HG02763 (cell line): Measurements from ENCODE around the gene TTC7B.

Experiments
- ATAC-seq: cut with Tn5 transposase; IDR thresholded peaks from one replicate; pipeline ENCODE4 v1.9.1; 2021; ENCODE audit warnings: mild to moderate bottlenecking, moderate library complexity; ENCODE audit not compliant: unreplicated experiment

TTC7B gene

GRCh38 chr14:90808759-90809529 lies 7.3 kb downstream of the TTC7B start:
- no peak for ATAC-seq

- ATAC-seq = no peak
Measured at GRCh38 chr14:90807060-90807459, 9.2 kb downstream of the TTC7B start.

GRCh38 chr14:90805662-90806540 lies 10.3 kb downstream of the TTC7B start:
- ATAC-seq = no peak

GRCh38 chr14:90805084-90805391 lies 11.2 kb downstream of the TTC7B start:
- ATAC-seq = no peak

GRCh38 chr14:90804292-90805083 lies 11.7 kb downstream of the TTC7B start:
- no peak for ATAC-seq

GRCh38 chr14:90803249-90803648 lies 13.0 kb downstream of the TTC7B start:
- no peak for ATAC-seq

- ATAC-seq = no peak
Measured at GRCh38 chr14:90799420-90799819, 16.8 kb downstream of the TTC7B start.

GRCh38 chr14:90797919-90798318 lies 18.3 kb downstream of the TTC7B start:
- ATAC-seq = no peak

- no peak for ATAC-seq
Measured at GRCh38 chr14:90797451-90797850, 18.8 kb downstream of the TTC7B start.

GRCh38 chr14:90796329-90796728 lies 19.9 kb downstream of the TTC7B start:
- ATAC-seq = no peak

GRCh38 chr14:90795744-90796143 lies 20.5 kb downstream of the TTC7B start:
- no peak for ATAC-seq

GRCh38 chr14:90791486-90791885 lies 24.7 kb downstream of the TTC7B start:
- no peak for ATAC-seq

- ATAC-seq = no peak
Measured at GRCh38 chr14:90788031-90788430, 28.2 kb downstream of the TTC7B start.

- ATAC-seq = no peak
Measured at GRCh38 chr14:90785876-90786450, 30.3 kb downstream of the TTC7B start.

- ATAC-seq = no peak
Measured at GRCh38 chr14:90785471-90785870, 30.8 kb downstream of the TTC7B start.

- no peak for ATAC-seq
Measured at GRCh38 chr14:90784621-90785270, 31.5 kb downstream of the TTC7B start.

GRCh38 chr14:90783344-90783743 lies 32.9 kb downstream of the TTC7B start:
- no peak for ATAC-seq

GRCh38 chr14:90782892-90783291 lies 33.3 kb downstream of the TTC7B start:
- ATAC-seq = no peak

GRCh38 chr14:90781876-90782275 lies 34.4 kb downstream of the TTC7B start:
- ATAC-seq = no peak

GRCh38 chr14:90781344-90781761 lies 34.9 kb downstream of the TTC7B start:
- ATAC-seq = no peak

- no peak for ATAC-seq
Measured at GRCh38 chr14:90780519-90780918, 35.7 kb downstream of the TTC7B start.
